PC-3 (cell line): Measurements from ENCODE around the gene ABCA2. TPM values are rescaled to one million over a fixed set of nuclear protein-coding genes. Genes with fewer than 3 reads are reported as not detected.

ENCODE experiments used
- ATAC-seq: fragments of 200-7000 bp; cut with Tn5 transposase; 2 replicates; pipeline ENCODE4 v1.9.1; 2020; ENCODE audit warnings: mild to moderate bottlenecking, moderate library complexity
- BruUV-seq: library from RNA; stranded (reverse); fragments of 400-500 nt; replicated peaks from 2 replicates; lab custom pipeline; 2021; lab: Mats Ljungman, UMichigan
- CTCF ChIA-PET: fragments of 300-600 bp; sonication (Branson Sonifier 250); formaldehyde crosslinking; loops from one replicate; lab custom pipeline; 2022; ENCODE audit warnings: antibody characterized with exemption; lab: Charles Lee
- POLR2A ChIA-PET: fragments of 300-600 bp; sonication (Branson Sonifier 250); formaldehyde crosslinking; loops from one replicate; lab custom pipeline; 2022; ENCODE audit warnings: antibody characterized with exemption; ENCODE audit not compliant: unreplicated experiment; lab: Charles Lee
- DNase-seq: peaks from one replicate; pipeline ENCODE4 v3.0.0-alpha.2; 2015
- H2AFZ ChIP-seq: fragments of 300-600 bp; sonication (generic); 2 replicates; pipeline ENCODE4 v1.6.0; 2016; ENCODE audit warnings: antibody characterized with exemption, low read length
- H3F3A ChIP-seq: fragments of 300-600 bp; sonication (generic); one replicate; pipeline ENCODE4 v1.6.0; 2017; ENCODE audit warnings: antibody characterized with exemption, low read length, control low read depth, mild to moderate bottlenecking; ENCODE audit not compliant: unreplicated experiment
- H3K27ac ChIP-seq: fragments of 300-600 bp; sonication (generic); 2 replicates; pipeline ENCODE4 v1.5.1; 2016; ENCODE audit warnings: mild to moderate bottlenecking, low read length
- H3K27me3 ChIP-seq: fragments of 300-600 bp; sonication (generic); 2 replicates; pipeline ENCODE4 v1.6.1; 2016; ENCODE audit warnings: low read length, mixed read lengths
- H3K36me3 ChIP-seq: fragments of 300-600 bp; sonication (generic); 2 replicates; pipeline ENCODE4 v1.6.1; 2016; ENCODE audit warnings: low read depth, mixed run types, low read length, mixed read lengths
- H3K4me1 ChIP-seq: fragments of 300-600 bp; sonication (generic); 2 replicates; pipeline ENCODE4 v1.5.1; 2016; ENCODE audit warnings: low read length; ENCODE audit not compliant: insufficient read depth
- H3K4me2 ChIP-seq: fragments of 300-600 bp; sonication (generic); 2 replicates; pipeline ENCODE4 v1.6.0; 2016; ENCODE audit warnings: low read length
- H3K4me3 ChIP-seq: fragments of 300-600 bp; sonication (generic); 2 replicates; pipeline ENCODE4 v1.5.1; 2016; ENCODE audit warnings: mild to moderate bottlenecking, low read length, mixed read lengths
- H3K79me2 ChIP-seq: fragments of 300-600 bp; sonication (generic); 2 replicates; pipeline ENCODE4 v1.6.1; 2017; ENCODE audit warnings: low read length, mixed read lengths
- H3K9ac ChIP-seq: fragments of 300-600 bp; sonication (generic); 2 replicates; pipeline ENCODE4 v1.6.0; 2016; ENCODE audit warnings: mild to moderate bottlenecking, low read length
- H3K9me2 ChIP-seq: fragments of 300-600 bp; sonication (generic); replicated peaks from 2 replicates; pipeline ENCODE4 v1.6.1; 2016; ENCODE audit warnings: mixed run types, low read length, mixed read lengths
- H3K9me3 ChIP-seq: fragments of 300-600 bp; sonication (generic); 2 replicates; pipeline ENCODE4 v1.6.1; 2016; ENCODE audit warnings: low read length, mixed read lengths
- H4K20me1 ChIP-seq: fragments of 300-600 bp; sonication (generic); 2 replicates; pipeline ENCODE4 v1.6.1; 2016; ENCODE audit warnings: low read length, mixed read lengths
- CTCF ChIP-seq: fragments of 300-600 bp; sonication (generic); conservative IDR thresholded peaks from 2 replicates; pipeline ENCODE4 v1.5.1; 2017; ENCODE audit warnings: antibody characterized with exemption, low read depth, mild to moderate bottlenecking, low read length
- EZH2 ChIP-seq: fragments of 300-600 bp; sonication (generic); IDR thresholded peaks from one replicate; pipeline ENCODE4 v1.6.1; 2017; ENCODE audit warnings: antibody characterized with exemption, mild to moderate bottlenecking, low read length; ENCODE audit not compliant: unreplicated experiment
- EZH2phosphoT487 ChIP-seq: fragments of 300-600 bp; sonication (generic); IDR thresholded peaks from 2 replicates; pipeline ENCODE4 v1.6.1; 2018; ENCODE audit warnings: mild to moderate bottlenecking, antibody characterized with exemption, low read length, borderline replicate concordance
- intact Hi-C: fragments of 100-400 bp; cut with micrococcal nuclease; formaldehyde crosslinking; loops from 2 replicates; pipeline ENCODE4 v1.9.0; 2023
- total RNA-seq: library from RNA; depleted of rRNA; stranded (reverse); fragments of >200 nt; gene quantifications from 2 replicates; pipeline ENCODE4 v1.2.3, GENCODE V29; 2014

The ABCA2 gene
- total RNA-seq, 1 experiment from 2014 or later, result 31.5 TPM

DNA sequence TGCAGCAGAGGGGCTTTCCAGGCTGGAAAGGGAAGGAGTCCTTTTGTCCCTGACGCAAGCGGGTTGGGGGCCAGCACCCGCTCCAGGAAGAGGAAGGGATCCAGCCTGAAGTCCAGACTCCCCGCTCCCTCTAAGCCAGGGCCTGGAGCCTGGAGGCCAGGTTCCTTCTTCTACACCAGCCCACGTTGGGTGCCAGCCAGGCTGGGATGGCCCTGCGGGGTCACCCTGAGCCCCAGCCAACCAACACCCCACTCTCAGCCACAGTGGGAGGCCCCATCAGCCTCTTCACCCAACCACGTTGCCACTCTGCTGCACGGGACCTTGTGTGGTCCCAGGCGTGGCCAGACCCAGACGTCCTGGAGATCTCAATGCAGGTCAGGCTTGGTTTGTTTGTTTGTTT, 4.8 kb upstream of the ABCA2 start:
- CTCF ChIA-PET, result no interaction called here

DNA sequence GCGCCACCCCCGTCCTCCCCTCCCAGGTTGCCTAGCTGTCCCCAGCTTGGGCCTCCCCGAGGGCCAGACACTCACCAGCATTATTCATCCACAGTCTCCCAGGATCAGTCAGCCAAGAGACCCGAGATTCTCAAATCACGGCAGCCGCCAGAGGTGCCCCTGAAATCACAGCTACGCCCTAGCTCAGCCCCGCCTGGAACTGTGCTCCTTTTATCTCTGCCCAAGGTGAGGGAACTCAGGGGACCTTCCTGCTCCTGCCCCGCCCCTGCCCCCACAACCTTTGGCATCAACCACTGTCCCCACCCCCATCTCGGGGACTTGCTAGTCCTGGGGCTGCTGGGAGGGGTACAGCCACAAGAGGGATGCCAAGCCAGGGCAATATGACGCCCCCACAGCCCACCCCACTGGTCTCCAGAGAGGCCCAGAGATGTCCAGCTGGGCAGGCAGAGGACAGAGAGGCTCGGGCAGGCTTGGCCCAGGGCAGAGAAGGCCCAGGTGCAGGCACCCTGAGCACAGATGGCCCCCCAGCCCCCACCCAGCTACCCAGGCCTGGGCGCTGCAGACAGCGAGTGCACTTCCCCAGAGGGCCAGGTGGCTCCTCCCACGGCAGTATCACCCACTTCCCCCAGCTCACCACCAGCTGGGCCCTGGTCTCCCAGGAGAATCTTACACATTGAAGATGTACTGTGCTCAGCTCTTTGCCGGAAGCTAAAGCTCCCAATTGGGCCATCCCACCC, 4.0 kb upstream of the ABCA2 start, which contains the start of gene FUT7:
Gene FUT7, minus strand, starts transcription at position 185 of the 737 bp plus-strand sequence. Its CDS starts 97 bp downstream, at position 88.
- Histone ChIP-seq H4K20me1 (no peaks in the 10 kb centered on the region), H3F3A (no peaks in the 10 kb centered on the region), H2AFZ (no peak within 1 kb of the TSS), H3K9ac (no peak within 1 kb of the TSS), H3K79me2 (peaks cover 3% of the 10 kb centered on the region; the same call in 1 of the 2 replicates), H3K4me3 (no peak within 1 kb of the TSS), H3K9me2 (no peaks in the 10 kb centered on the region), H3K4me1 (peaks cover 19% of the 10 kb centered on the region), H3K36me3 (no peaks in the 10 kb centered on the region), H3K4me2 (no peak within 1 kb of the TSS), H3K27me3 (no peaks in the 10 kb centered on the region), H3K27ac (no peak within 1 kb of the TSS), H3K9me3 (no peaks in the 10 kb centered on the region)
- intact Hi-C loops, result no loop called here
- CTCF ChIA-PET, result no interaction called here
- ATAC-seq, result no peak
- POLR2A ChIA-PET, result no interaction called here
- TF ChIP-seq CTCF, result no peak
- no peak for TF ChIP-seq EZH2phosphoT487
- no peak for TF ChIP-seq EZH2
- no TSS peak for BruUV-seq
- no peak for DNase-seq

More for the DNA sequence above, 4.8 kb upstream of the ABCA2 start:
- Histone ChIP-seq H3K9me2 (no peaks in the 10 kb centered on the region), H3K4me3 (no peak overlapping the region), H3K27me3 (no peaks in the 10 kb centered on the region), H3K36me3 (no peaks in the 10 kb centered on the region), H3K4me2 (no peak overlapping the region), H3K27ac (no peak overlapping the region), H3F3A (no peaks in the 10 kb centered on the region), H3K9me3 (no peaks in the 10 kb centered on the region), H3K79me2 (no peaks in the 10 kb centered on the region), H3K4me1 (peaks cover 15% of the 10 kb centered on the region), H3K9ac (no peak overlapping the region), H4K20me1 (no peaks in the 10 kb centered on the region), H2AFZ (no peak overlapping the region)
- DNase-seq (no peak), ATAC-seq (no peak)
- BruUV-seq, result no TSS peak
- POLR2A ChIA-PET, result no interaction called here
- intact Hi-C loops, result no loop called here
- TF ChIP-seq EZH2phosphoT487 (no peak), EZH2 (no peak), CTCF (no peak)
